HCT116 (cell line): ENCODE data around the gene KIFC3.

Experiments used
- CEBPB ChIP-seq: IDR thresholded peaks from 2 replicates; pipeline ENCODE4 v1.6.1; 2012; ENCODE audit warnings: low read depth
- CTCF ChIP-seq, 3 experiments: fragments of 200-600 bp in 1 of 3; sonication (generic) in 1 of 3; IDR thresholded peaks in 2 of 3; conservative IDR thresholded peaks in 1 of 3; 2 replicates each; pipeline ENCODE4 v1.5.1; 2012 to 2017; ENCODE audit warnings: low read depth in 2 of 3, low read length in 2 of 3, antibody characterized with exemption in 1 of 3, borderline replicate concordance in 1 of 3, control low read depth in 1 of 3, mild to moderate bottlenecking in 1 of 3, mixed read lengths in 1 of 3, mixed run types in 1 of 3, moderate library complexity in 1 of 3; ENCODE audit not compliant: insufficient read depth in 1 of 3
- EZH2 ChIP-seq: fragments of 200-600 bp; sonication (generic); IDR thresholded peaks from 2 replicates; pipeline ENCODE4 v1.6.1; 2017; ENCODE audit warnings: antibody characterized with exemption, mixed run types
- EZH2phosphoT487 ChIP-seq: fragments of 200-600 bp; IDR thresholded peaks from 2 replicates; pipeline ENCODE4 v1.6.1; 2018; ENCODE audit warnings: antibody characterized with exemption, borderline replicate concordance
- POLR2A ChIP-seq: IDR thresholded peaks from 2 replicates; pipeline ENCODE4 v1.7.0; 2011; ENCODE audit warnings: borderline replicate concordance; ENCODE audit not compliant: insufficient read depth, insufficient read length; ENCODE audit errors: extremely low read depth
- SIN3A ChIP-seq: IDR thresholded peaks from 2 replicates; pipeline ENCODE4 v1.6.1; 2012; ENCODE audit warnings: low read depth
- SRF ChIP-seq: IDR thresholded peaks from 2 replicates; pipeline ENCODE4 v1.6.1; 2012; ENCODE audit warnings: low read depth

DNA sequence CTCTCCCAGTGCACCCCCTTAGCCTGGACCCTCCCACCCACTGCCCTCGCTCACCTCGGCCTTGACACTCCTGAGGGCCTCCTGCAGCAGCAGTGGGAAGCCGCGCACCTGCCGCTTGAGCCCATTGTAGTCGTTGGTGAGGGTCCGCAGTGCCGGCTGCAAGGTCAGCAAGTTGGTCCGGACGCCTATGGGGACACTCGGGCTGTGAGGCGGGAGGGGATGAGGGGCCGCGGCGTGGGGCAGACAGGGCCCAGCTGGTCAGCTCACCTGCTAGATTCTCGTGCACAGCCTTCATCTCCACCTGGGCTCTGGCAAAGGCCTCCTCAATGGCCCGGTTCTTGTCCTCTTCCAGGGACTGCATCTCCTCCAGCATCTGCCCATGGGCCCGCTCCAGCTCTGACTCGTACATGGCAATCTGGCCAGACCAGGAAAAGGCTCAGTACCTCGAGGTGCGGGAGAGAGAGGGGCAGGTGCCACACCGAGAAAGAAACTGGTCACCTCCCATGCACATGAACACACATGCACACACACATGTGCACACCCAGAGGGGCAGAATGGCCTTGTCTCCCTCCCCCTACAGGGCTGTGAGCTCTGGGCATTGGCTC, 32.6 kb downstream of the KIFC3 start:
- no peak for TF ChIP-seq POLR2A
- TF ChIP-seq EZH2 = no peak
- TF ChIP-seq CTCF (IDR thresholded peaks at IDR 0.05 in 2 of 3, conservative IDR thresholded peaks at IDR 0.05 in 1 of 3; ENCODE audit: borderline replicate concordance in 1 of 3, insufficient read depth in 1 of 3, low read depth in 2 of 3, low read length in 2 of 3) = no peak
- TF ChIP-seq CEBPB = no peak
- no peak for TF ChIP-seq SIN3A
- TF ChIP-seq SRF = no peak
- TF ChIP-seq EZH2phosphoT487 = no peak
